Ectodermal cell (in vitro differentiated cells): ENCODE data around the gene PER3. TPM values are rescaled to one million over a fixed set of nuclear protein-coding genes. Genes with fewer than 3 reads are reported as not detected.
A peak's percentile ranks its signal among the peaks of the same experiment; 100 is the strongest.

ENCODE experiments used
- H3K27ac ChIP-seq: 2 replicates; pipeline ENCODE4 v1.7.0; 2013; ENCODE audit warnings: mild to moderate bottlenecking, low read depth, low read length; ENCODE audit not compliant: insufficient read depth, poor library complexity, severe bottlenecking
- H3K27me3 ChIP-seq: 2 replicates; pipeline ENCODE4 v1.7.0; 2013; ENCODE audit warnings: mild to moderate bottlenecking, low read length; ENCODE audit not compliant: insufficient read depth, control insufficient read depth, poor library complexity, severe bottlenecking
- H3K36me3 ChIP-seq: one replicate; pipeline ENCODE4 v1.7.0; 2013; ENCODE audit warnings: low read length; ENCODE audit not compliant: control insufficient read depth, insufficient read depth
- H3K4me1 ChIP-seq: one replicate; pipeline ENCODE4 v1.7.0; 2013; ENCODE audit warnings: low read length; ENCODE audit not compliant: control insufficient read depth, insufficient read depth
- H3K4me3 ChIP-seq: 2 replicates; pipeline ENCODE4 v1.7.0; 2013; ENCODE audit warnings: low read depth, low read length, control low read depth; ENCODE audit not compliant: insufficient read depth
- H3K9me3 ChIP-seq: 2 replicates; pipeline ENCODE4 v1.7.0; 2013; ENCODE audit warnings: mild to moderate bottlenecking, low read length, moderate library complexity; ENCODE audit not compliant: control insufficient read depth
- WGBS, 2 experiments: methylation state at CpG; one replicate each; pipeline ENCODE4 v1.1.7; 2013; ENCODE audit warnings: missing lambda C conversion rate in 2 of 2; 5-methylcytosine and 5-hydroxymethylcytosine counted together
- polyA plus RNA-seq, 4 experiments: library from polyadenylated mRNA; stranded (reverse); fragments of 50-300 nt; gene quantifications; one replicate each; pipeline ENCODE4 v1.2.3, GENCODE V29; 2013

The PER3 gene
- polyA plus RNA-seq (2013, experiment 1 of 4) = 9.8 TPM
- polyA plus RNA-seq (2013, experiment 2 of 4) = 11.0 TPM
- polyA plus RNA-seq (2013, experiment 3 of 4) = 9.5 TPM
- 12.6 TPM for polyA plus RNA-seq (2013, experiment 4 of 4)

GRCh38 chr1:7783826-7784491 is at the start of gene PER3:
Gene PER3, plus strand, starts transcription at chr1:7784291. Its CDS starts 587 bp downstream, at chr1:7784878.
- Histone ChIP-seq H3K27me3 (peaks cover 7% of the 10 kb centered on the region), H3K27ac (peak within 1 kb of the TSS; percentile 60), H3K36me3 (peaks cover 19% of the 10 kb centered on the region), H3K4me3 (peak within 1 kb of the TSS; percentile 41), H3K9me3 (no peaks in the 10 kb centered on the region), H3K4me1 (no peaks in the 10 kb centered on the region)
- 1% methylated on average over 90 of the region's 90 CpGs for WGBS, 2 experiments

GRCh38 chr1:7738044-7738443 is 46.0 kb upstream of the PER3 start:
- no peaks in the 10 kb centered on the region for H3K4me1 ChIP-seq
- H3K27ac ChIP-seq = no peak overlapping the region
- peaks cover 17% of the 10 kb centered on the region for H3K36me3 ChIP-seq
- no peaks in the 10 kb centered on the region for H3K9me3 ChIP-seq
- 94 to 97% methylated on average over 6 of the region's 6 CpGs for WGBS, 2 experiments
- H3K27me3 ChIP-seq = no peaks in the 10 kb centered on the region
- no peak overlapping the region for H3K4me3 ChIP-seq

GRCh38 chr1:7743346-7743745 is 40.7 kb upstream of the PER3 start:
- Histone ChIP-seq H3K27me3 (no peaks in the 10 kb centered on the region), H3K36me3 (peaks cover 8% of the 10 kb centered on the region), H3K4me3 (no peak overlapping the region), H3K9me3 (no peaks in the 10 kb centered on the region), H3K27ac (no peak overlapping the region), H3K4me1 (no peaks in the 10 kb centered on the region)
- 94 to 97% methylated on average over 6 of the region's 6 CpGs for WGBS, 2 experiments

GRCh38 chr1:7744882-7745281 is 39.2 kb upstream of the PER3 start:
- Histone ChIP-seq H3K27me3 (no peaks in the 10 kb centered on the region), H3K27ac (no peak overlapping the region), H3K9me3 (no peaks in the 10 kb centered on the region), H3K36me3 (no peaks in the 10 kb centered on the region), H3K4me1 (no peaks in the 10 kb centered on the region), H3K4me3 (no peak overlapping the region)
- 90 to 95% methylated on average over 9 of the region's 9 CpGs for WGBS, 2 experiments

- Histone ChIP-seq H3K27ac (no peak overlapping the region), H3K4me1 (no peaks in the 10 kb centered on the region), H3K9me3 (no peaks in the 10 kb centered on the region), H3K27me3 (no peaks in the 10 kb centered on the region), H3K4me3 (no peak overlapping the region), H3K36me3 (no peaks in the 10 kb centered on the region)
- WGBS, 2 experiments = 93 to 94% methylated on average over 9 to 10 of the region's 10 CpGs
Observed at GRCh38 chr1:7745783-7746182, 38.3 kb upstream of the PER3 start.

GRCh38 chr1:7747605-7748004 is 36.5 kb upstream of the PER3 start:
- Histone ChIP-seq H3K27ac (no peak overlapping the region), H3K27me3 (no peaks in the 10 kb centered on the region), H3K36me3 (no peaks in the 10 kb centered on the region), H3K4me3 (no peak overlapping the region), H3K4me1 (peaks cover 6% of the 10 kb centered on the region), H3K9me3 (no peaks in the 10 kb centered on the region)
- WGBS, 2 experiments = 96 to 98% methylated on average over 5 of the region's 5 CpGs

GRCh38 chr1:7749126-7749525 is 35.0 kb upstream of the PER3 start:
- WGBS, 2 experiments = 85 to 92% methylated on average over 5 of the region's 5 CpGs
- H3K27me3 ChIP-seq = no peaks in the 10 kb centered on the region
- no peak overlapping the region for H3K27ac ChIP-seq
- no peak overlapping the region for H3K4me3 ChIP-seq
- no peaks in the 10 kb centered on the region for H3K9me3 ChIP-seq
- H3K4me1 ChIP-seq = peaks cover 16% of the 10 kb centered on the region
- no peaks in the 10 kb centered on the region for H3K36me3 ChIP-seq

GRCh38 chr1:7751174-7751573 is 32.9 kb upstream of the PER3 start:
- WGBS, 2 experiments = 95 to 97% methylated on average over 11 of the region's 11 CpGs
- peaks cover 16% of the 10 kb centered on the region for H3K4me1 ChIP-seq
- no peak overlapping the region for H3K27ac ChIP-seq
- H3K9me3 ChIP-seq = no peaks in the 10 kb centered on the region
- no peaks in the 10 kb centered on the region for H3K36me3 ChIP-seq
- no peak overlapping the region for H3K4me3 ChIP-seq
- no peaks in the 10 kb centered on the region for H3K27me3 ChIP-seq

GRCh38 chr1:7752512-7753417 is 31.3 kb upstream of the PER3 start:
- WGBS, 2 experiments = 35 to 38% methylated on average over 17 to 18 of the region's 18 CpGs
- Histone ChIP-seq H3K27me3 (no peaks in the 10 kb centered on the region), H3K4me3 (no peak overlapping the region), H3K36me3 (no peaks in the 10 kb centered on the region), H3K4me1 (peaks cover 16% of the 10 kb centered on the region), H3K27ac (peak overlapping the region; percentile 83), H3K9me3 (no peaks in the 10 kb centered on the region)

GRCh38 chr1:7753641-7754040 is 30.4 kb upstream of the PER3 start:
- no peak overlapping the region for H3K4me3 ChIP-seq
- no peaks in the 10 kb centered on the region for H3K27me3 ChIP-seq
- H3K4me1 ChIP-seq = peaks cover 16% of the 10 kb centered on the region
- WGBS, 2 experiments = 95% methylated on average over 3 of the region's 3 CpGs
- no peak overlapping the region for H3K27ac ChIP-seq
- H3K36me3 ChIP-seq = no peaks in the 10 kb centered on the region
- no peaks in the 10 kb centered on the region for H3K9me3 ChIP-seq
